Natural killer cell (primary cell): Measurements from ENCODE around the gene ATP11A. TPM values are rescaled to one million over a fixed set of nuclear protein-coding genes. Genes with fewer than 3 reads are reported as not detected.

Experiments
- ATAC-seq, 3 donors: fragments of 150-1000 bp in 2 of 3; fragments of 200-7000 bp in 1 of 3; cut with Tn5 transposase; 1 replicate in 1 of 3; 2 replicates in 2 of 3; pipeline ENCODE4 v1.10.0; 2021; ENCODE audit warnings: mild to moderate bottlenecking in 2 of 3, moderate library complexity in 2 of 3
- DNase-seq, 2 donors: peaks; one replicate each; pipeline versions ENCODE4 v3.0.0 to v3.0.0-alpha.2; 2013 to 2021; ENCODE audit warnings: mixed read lengths in 1 of 2
- H3K27ac ChIP-seq: one replicate; pipeline ENCODE4 v1.5.1; 2013; ENCODE audit warnings: mild to moderate bottlenecking, low read length
- H3K27me3 ChIP-seq: one replicate; pipeline ENCODE4 v1.6.1; 2013; ENCODE audit warnings: low read length; ENCODE audit not compliant: control insufficient read depth, insufficient read depth
- H3K36me3 ChIP-seq: one replicate; pipeline ENCODE4 v1.6.1; 2013; ENCODE audit warnings: low read length; ENCODE audit not compliant: control insufficient read depth, insufficient read depth
- H3K4me1 ChIP-seq: one replicate; pipeline ENCODE4 v1.6.1; 2013; ENCODE audit warnings: low read length; ENCODE audit not compliant: control insufficient read depth, insufficient read depth
- H3K4me3 ChIP-seq: one replicate; pipeline ENCODE4 v1.5.1; 2013; ENCODE audit warnings: low read length
- H3K9me3 ChIP-seq: one replicate; pipeline ENCODE4 v1.6.1; 2013; ENCODE audit warnings: low read length; ENCODE audit not compliant: control insufficient read depth, insufficient read depth
- H3K27ac Mint-ChIP-seq, 2 donors: one replicate each; pipeline ENCODE4 v1.8.0; 2022; ENCODE audit warnings: mild to moderate bottlenecking in 2 of 2, mixed read lengths in 2 of 2, moderate library complexity in 1 of 2
- H3K27me3 Mint-ChIP-seq, 2 donors: one replicate each; pipeline ENCODE4 v1.8.0; 2022; ENCODE audit warnings: low read depth in 2 of 2, mixed read lengths in 2 of 2
- H3K36me3 Mint-ChIP-seq: one replicate; pipeline ENCODE4 v1.8.0; 2022; ENCODE audit warnings: mixed read lengths
- H3K4me1 Mint-ChIP-seq, 2 donors: one replicate each; pipeline ENCODE4 v1.8.0; 2022; ENCODE audit warnings: mixed read lengths in 2 of 2
- H3K4me3 Mint-ChIP-seq: one replicate; pipeline ENCODE4 v1.8.0; 2022; ENCODE audit warnings: mild to moderate bottlenecking, moderate library complexity, mixed read lengths
- H3K9me3 Mint-ChIP-seq, 2 donors: one replicate each; pipeline ENCODE4 v1.8.0; 2022; ENCODE audit warnings: mixed read lengths in 2 of 2
- WGBS: methylation state at CpG from one replicate; pipeline ENCODE4 v1.1.7; 2013; ENCODE audit warnings: missing lambda C conversion rate; ENCODE audit not compliant: insufficient coverage; 5-methylcytosine and 5-hydroxymethylcytosine counted together
- intact Hi-C: fragments of 100-400 bp; cut with micrococcal nuclease; formaldehyde crosslinking; loops from one replicate; pipeline ENCODE4 v1.14.2; 2022
- total RNA-seq, 4 donors: library from RNA; stranded (reverse); fragments of 120-200 nt in 1 of 4; gene quantifications; one replicate each; pipeline versions ENCODE4 v1.2.3 to v1.2.4, GENCODE V29; 2013 to 2022
- TF ChIP-seq, protein P1 (sequence below): fragments of 200-600 bp; IDR thresholded peaks from one replicate; pipeline ENCODE4 v1.8.0; 2022; ENCODE audit warnings: antibody characterized with exemption

The ATP11A gene
- total RNA-seq, 3 donors from 2014 or later (not counting 1 experiment from before 2014, with no cell fraction given) = 47.1 to 68.6 (median 50.7) TPM

DNA sequence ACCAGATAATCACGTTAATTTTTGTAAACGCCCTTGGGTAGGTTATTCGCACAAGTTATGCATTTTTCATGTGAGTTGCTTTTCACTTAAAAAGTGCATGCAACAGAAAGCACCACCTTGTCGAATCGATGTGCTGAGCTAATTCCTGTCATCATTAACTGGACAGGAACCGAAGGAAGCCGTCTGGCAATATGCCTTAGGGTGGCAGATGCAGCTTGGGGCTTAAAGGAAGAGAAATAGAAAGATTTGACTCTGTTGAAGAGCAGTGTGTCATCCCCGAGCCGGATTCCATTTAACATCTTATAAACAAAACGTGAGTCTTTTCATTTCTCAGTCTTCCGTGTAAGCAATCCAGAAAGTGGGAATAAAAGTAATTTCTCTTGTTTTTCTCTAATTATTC lies 70.0 kb downstream of the ATP11A start:
- intact Hi-C loops = no loop called here
- Histone ChIP-seq H3K4me3 (no peak overlapping the region), H3K9me3 (no peaks in the 10 kb centered on the region), H3K27me3 (no peaks in the 10 kb centered on the region), H3K36me3 (no peaks in the 10 kb centered on the region), H3K4me1 (no peaks in the 10 kb centered on the region), H3K27ac (no peak overlapping the region)
- TF ChIP-seq, protein P1, sequence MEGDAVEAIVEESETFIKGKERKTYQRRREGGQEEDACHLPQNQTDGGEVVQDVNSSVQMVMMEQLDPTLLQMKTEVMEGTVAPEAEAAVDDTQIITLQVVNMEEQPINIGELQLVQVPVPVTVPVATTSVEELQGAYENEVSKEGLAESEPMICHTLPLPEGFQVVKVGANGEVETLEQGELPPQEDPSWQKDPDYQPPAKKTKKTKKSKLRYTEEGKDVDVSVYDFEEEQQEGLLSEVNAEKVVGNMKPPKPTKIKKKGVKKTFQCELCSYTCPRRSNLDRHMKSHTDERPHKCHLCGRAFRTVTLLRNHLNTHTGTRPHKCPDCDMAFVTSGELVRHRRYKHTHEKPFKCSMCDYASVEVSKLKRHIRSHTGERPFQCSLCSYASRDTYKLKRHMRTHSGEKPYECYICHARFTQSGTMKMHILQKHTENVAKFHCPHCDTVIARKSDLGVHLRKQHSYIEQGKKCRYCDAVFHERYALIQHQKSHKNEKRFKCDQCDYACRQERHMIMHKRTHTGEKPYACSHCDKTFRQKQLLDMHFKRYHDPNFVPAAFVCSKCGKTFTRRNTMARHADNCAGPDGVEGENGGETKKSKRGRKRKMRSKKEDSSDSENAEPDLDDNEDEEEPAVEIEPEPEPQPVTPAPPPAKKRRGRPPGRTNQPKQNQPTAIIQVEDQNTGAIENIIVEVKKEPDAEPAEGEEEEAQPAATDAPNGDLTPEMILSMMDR = no peak
- Mint-ChIP-seq H3K27ac (no peak overlapping the region), H3K27me3 (no peaks in the 10 kb centered on the region), H3K9me3 (no peaks in the 10 kb centered on the region), H3K4me1 (peaks cover 0 to 4% of the 10 kb centered on the region in 2 donors), H3K4me3 (no peak overlapping the region), H3K36me3 (no peaks in the 10 kb centered on the region)
- no peak for DNase-seq
- WGBS = 94% methylated on average over 7 of the region's 11 CpGs
- ATAC-seq = no peak

DNA sequence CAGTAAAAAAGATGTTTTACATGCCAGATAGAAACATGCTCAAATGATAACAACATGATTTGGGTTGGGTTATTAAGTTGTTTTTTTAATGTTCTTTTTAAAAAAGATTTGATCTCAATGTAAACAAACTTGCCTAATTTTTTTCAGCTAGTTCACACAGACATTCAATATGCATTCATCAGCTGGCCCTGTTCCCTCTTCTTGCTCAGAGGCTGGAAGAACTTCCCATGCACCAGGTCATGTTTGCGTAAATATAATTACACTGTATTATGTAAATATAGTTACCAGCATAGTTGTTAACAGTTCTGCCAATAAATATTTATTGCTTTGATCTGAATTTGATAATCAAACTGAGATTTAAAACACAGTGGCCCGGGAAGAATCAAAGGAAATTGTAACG lies 70.6 kb downstream of the ATP11A start:
- no peaks in the 10 kb centered on the region for H3K4me1 ChIP-seq
- H3K27me3 Mint-ChIP-seq = no peaks in the 10 kb centered on the region
- H3K4me1 Mint-ChIP-seq = peaks cover 0 to 4% of the 10 kb centered on the region in 2 donors
- H3K27me3 ChIP-seq = no peaks in the 10 kb centered on the region
- H3K27ac ChIP-seq = no peak overlapping the region
- no peaks in the 10 kb centered on the region for H3K9me3 Mint-ChIP-seq
- TF ChIP-seq, protein P1 = no peak
- H3K4me3 ChIP-seq = no peak overlapping the region
- no peaks in the 10 kb centered on the region for H3K36me3 Mint-ChIP-seq
- no peak for DNase-seq
- 83% methylated on average over 1 of the region's 3 CpGs for WGBS
- intact Hi-C loops = no loop called here
- H3K27ac Mint-ChIP-seq = no peak overlapping the region
- H3K36me3 ChIP-seq = no peaks in the 10 kb centered on the region
- no peak for ATAC-seq
- no peak overlapping the region for H3K4me3 Mint-ChIP-seq
- no peaks in the 10 kb centered on the region for H3K9me3 ChIP-seq

DNA sequence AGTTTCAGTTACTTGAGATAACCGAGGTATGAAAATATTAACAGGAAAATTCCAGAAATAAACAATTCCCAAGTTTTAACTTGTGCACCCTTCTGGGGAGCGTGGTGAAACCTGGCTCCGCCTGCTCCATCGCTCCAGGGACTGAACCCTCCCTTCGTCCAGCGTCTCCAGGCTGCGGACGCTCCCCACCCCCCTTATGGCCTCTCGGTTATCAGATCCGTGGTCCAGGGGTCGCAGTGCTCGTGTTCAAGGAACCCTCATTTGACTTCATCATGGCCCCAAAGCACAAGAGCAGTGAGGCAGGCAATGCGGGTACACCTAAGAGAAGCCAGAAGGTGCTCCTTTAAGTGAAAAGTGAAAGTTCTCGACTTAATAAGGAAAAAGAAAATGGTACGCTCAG lies 71.1 kb downstream of the ATP11A start:
- no peak for DNase-seq
- no peaks in the 10 kb centered on the region for H3K27me3 ChIP-seq
- no peaks in the 10 kb centered on the region for H3K27me3 Mint-ChIP-seq
- no peak overlapping the region for H3K4me3 Mint-ChIP-seq
- ATAC-seq = no peak
- TF ChIP-seq, protein P1 = no peak
- H3K9me3 ChIP-seq = no peaks in the 10 kb centered on the region
- 86% methylated on average over 15 of the region's 15 CpGs for whole genome bisulfite sequencing
- H3K4me3 ChIP-seq = no peak overlapping the region
- H3K4me1 Mint-ChIP-seq = peaks cover 1 to 4% of the 10 kb centered on the region in 2 donors
- intact Hi-C loops = no loop called here
- H3K36me3 Mint-ChIP-seq = no peaks in the 10 kb centered on the region
- no peak overlapping the region for H3K27ac Mint-ChIP-seq
- H3K4me1 ChIP-seq = no peaks in the 10 kb centered on the region
- no peak overlapping the region for H3K27ac ChIP-seq
- no peaks in the 10 kb centered on the region for H3K36me3 ChIP-seq
- no peaks in the 10 kb centered on the region for H3K9me3 Mint-ChIP-seq
